ENCODE results near the gene ERAP2. TPM values are rescaled to one million over a fixed set of nuclear protein-coding genes. Genes with fewer than 3 reads are reported as not detected.
A peak's percentile ranks its signal among the peaks of the same experiment; 100 is the strongest.

ERAP2 gene
- total RNA-seq, 2 experiments from 2014 or later, result 57.3 to 60.7 TPM

DNA sequence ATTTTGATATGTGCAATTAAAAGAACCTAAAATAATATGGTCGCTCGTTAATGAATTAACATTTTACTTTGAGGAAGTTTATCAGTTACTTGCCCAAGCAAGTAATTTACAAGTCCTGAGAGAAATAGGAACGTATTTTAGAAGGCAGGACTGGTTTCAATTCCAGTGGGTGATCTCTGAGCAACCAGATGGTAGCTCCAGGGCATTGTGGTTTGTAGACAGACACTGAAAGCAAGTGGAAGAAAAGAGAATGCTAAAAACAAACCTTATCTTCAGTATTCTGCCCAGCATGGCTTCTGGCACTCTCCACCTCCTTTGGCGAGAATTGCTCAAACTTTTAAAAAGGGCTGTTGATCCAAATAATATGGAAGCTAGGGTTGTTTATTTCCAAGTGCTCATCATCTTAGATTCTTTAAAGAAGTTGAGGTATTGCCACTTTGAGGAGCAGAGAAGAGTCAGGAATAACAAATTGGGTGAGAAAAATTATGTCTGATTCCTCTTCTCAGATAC lies 31.8 kb upstream of the ERAP2 start:
- no peak for ATAC-seq
- peaks cover 2% of the 10 kb centered on the region for H3K27me3 Mint-ChIP-seq
- DNase-seq, result no peak
- peaks cover 3% of the 10 kb centered on the region for H3K9me3 Mint-ChIP-seq (ENCODE audit: low read depth)
- ChIA-PET CTCF (interaction anchor here (1.2 kb wide), 1 partner anchor 24 kb away, joined by 6 read pairs; no protein-coding TSS in a partner anchor), POLR2A (no interaction called here)
- H3K27ac Mint-ChIP-seq, result no peak overlapping the region
- no peak overlapping the region for H3K4me3 Mint-ChIP-seq
- peaks cover 4% of the 10 kb centered on the region for H3K4me1 Mint-ChIP-seq
- H3K36me3 Mint-ChIP-seq (ENCODE audit: low read depth), result no peaks in the 10 kb centered on the region
- intact Hi-C loops (cut with DNase I, micrococcal nuclease), result no loop called here

DNA sequence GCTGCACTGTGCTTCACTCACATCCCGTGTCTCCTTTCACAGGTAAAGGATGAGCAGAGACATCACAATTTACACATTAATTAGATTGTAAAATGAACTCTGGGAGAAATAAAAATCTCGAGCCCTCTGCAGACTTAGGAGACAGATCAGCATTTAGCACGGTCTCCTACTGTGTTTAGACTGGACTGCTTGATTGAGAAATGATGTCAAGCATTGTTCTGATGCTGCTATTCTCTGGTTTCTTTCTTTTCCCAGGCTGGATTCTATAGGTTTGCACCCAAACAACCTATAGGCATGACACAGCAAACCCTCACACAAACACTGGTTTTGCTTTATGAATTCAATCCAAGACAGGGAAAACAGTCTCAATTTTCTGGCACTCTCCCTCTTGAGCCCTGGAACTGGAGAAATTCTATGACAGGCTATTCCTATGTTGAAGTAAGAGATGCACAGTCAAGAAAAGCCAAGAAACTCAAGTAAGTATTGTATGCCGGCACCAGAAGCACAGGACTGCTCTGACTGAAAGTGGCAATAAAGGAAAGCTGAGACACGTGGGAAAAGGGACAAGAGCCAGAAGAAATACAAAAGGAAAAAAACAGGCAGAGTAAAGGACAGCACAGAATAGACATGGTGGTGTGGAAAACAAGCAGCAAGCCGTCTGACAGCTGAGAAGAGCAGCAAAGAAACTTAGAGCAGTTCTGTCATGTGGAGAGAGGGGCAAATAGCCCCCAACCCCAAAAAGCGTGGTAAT lies 24.8 kb upstream of the ERAP2 start:
- ChIA-PET POLR2A (no interaction called here), CTCF (no interaction called here)
- Mint-ChIP-seq H3K9me3 (ENCODE audit: low read depth) (peaks cover 3% of the 10 kb centered on the region), H3K4me3 (no peak overlapping the region), H3K27ac (no peak overlapping the region), H3K36me3 (ENCODE audit: low read depth) (no peaks in the 10 kb centered on the region), H3K27me3 (peaks cover 4% of the 10 kb centered on the region), H3K4me1 (no peaks in the 10 kb centered on the region)
- ATAC-seq, result no peak
- intact Hi-C loops (cut with DNase I, micrococcal nuclease), result loop anchor here in 1 of 2 experiments (2.0 kb wide), 1 partner anchor 25 kb away; no protein-coding TSS in a partner anchor
- no peak for DNase-seq

- Mint-ChIP-seq H3K4me1 (no peaks in the 10 kb centered on the region), H3K4me3 (no peak overlapping the region), H3K27me3 (peaks cover 2% of the 10 kb centered on the region), H3K9me3 (ENCODE audit: low read depth) (peaks cover 3% of the 10 kb centered on the region), H3K36me3 (ENCODE audit: low read depth) (no peaks in the 10 kb centered on the region), H3K27ac (no peak overlapping the region)
- ChIA-PET CTCF (no interaction called here), POLR2A (no interaction called here)
- no peak for ATAC-seq
- intact Hi-C loops (cut with DNase I, micrococcal nuclease), result loop anchor here in 1 of 2 experiments (2.0 kb wide), 1 partner anchor 26 kb away; no protein-coding TSS in a partner anchor
- no peak for DNase-seq
Observed at GRCh38 chr5:96852759-96853158, 23.5 kb upstream of the ERAP2 start.

GRCh38 chr5:96854067-96854466 lies 22.2 kb upstream of the ERAP2 start:
- POLR2A ChIA-PET, result no interaction called here
- no peak overlapping the region for H3K27ac Mint-ChIP-seq
- H3K4me1 Mint-ChIP-seq, result no peaks in the 10 kb centered on the region
- H3K9me3 Mint-ChIP-seq (ENCODE audit: low read depth), result peaks cover 3% of the 10 kb centered on the region
- CTCF ChIA-PET, result interaction anchor here (0.8 to 1.1 kb wide), 2 partner anchors 15 kb away, joined by 3 to 4 read pairs; no protein-coding TSS in a partner anchor
- intact Hi-C loops (cut with DNase I, micrococcal nuclease), result no loop called here
- H3K27me3 Mint-ChIP-seq, result peaks cover 2% of the 10 kb centered on the region
- H3K36me3 Mint-ChIP-seq (ENCODE audit: low read depth), result no peaks in the 10 kb centered on the region
- DNase-seq (no peak), ATAC-seq (no peak)
- no peak overlapping the region for H3K4me3 Mint-ChIP-seq

DNA sequence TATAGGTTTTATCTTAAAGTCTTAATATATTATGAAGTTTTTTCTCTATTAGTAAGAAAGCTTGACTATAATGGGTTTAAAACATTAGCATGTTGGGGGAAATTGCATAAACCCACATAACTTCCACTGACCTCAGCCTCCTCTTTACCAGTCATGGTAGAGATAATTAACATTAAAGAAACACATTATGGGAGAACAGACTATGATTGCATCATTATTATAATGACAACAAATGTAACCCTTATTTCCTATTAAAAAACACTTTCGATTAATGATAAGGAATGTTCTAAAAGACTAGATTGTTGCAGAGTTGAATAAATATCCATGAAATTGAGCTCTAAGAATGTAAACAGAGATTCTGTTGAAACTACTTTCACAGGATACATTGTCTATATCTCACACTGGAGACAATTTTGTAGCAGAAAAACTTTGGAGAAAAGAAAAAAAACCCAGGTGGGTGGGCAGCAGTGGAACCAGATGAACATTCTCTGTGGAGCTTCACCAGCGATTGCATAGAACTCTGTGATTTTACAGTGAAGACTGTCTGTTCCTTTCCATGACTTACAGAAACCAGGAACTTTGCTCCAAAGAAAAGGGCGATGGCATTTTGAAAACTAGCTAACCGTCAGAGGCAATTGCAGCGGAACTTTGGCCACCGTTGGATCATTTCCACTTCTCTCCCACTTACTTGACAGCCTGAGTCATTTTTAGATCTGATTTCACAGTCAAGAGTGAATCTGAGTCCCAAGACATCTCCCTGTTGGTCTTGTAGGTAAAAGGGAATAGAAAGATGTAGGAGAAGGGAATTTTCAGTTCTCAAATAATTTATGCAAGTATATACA lies 21.0 kb upstream of the ERAP2 start:
- Mint-ChIP-seq H3K36me3 (ENCODE audit: low read depth) (no peaks in the 10 kb centered on the region), H3K9me3 (ENCODE audit: low read depth) (no peaks in the 10 kb centered on the region), H3K4me3 (no peak overlapping the region), H3K4me1 (no peaks in the 10 kb centered on the region), H3K27me3 (peaks cover 2% of the 10 kb centered on the region), H3K27ac (no peak overlapping the region)
- no peak for ATAC-seq
- POLR2A ChIA-PET, result no interaction called here
- CTCF ChIA-PET, result interaction anchor here (1.1 to 1.6 kb wide), 2 partner anchors 14 to 306 kb away, joined by 4 read pairs; no protein-coding TSS in a partner anchor
- intact Hi-C loops (cut with DNase I, micrococcal nuclease), result no loop called here
- DNase-seq, result no peak

- POLR2A ChIA-PET, result no interaction called here
Observed at GRCh38 chr5:96856371-96856770, 19.9 kb upstream of the ERAP2 start.

GRCh38 chr5:96857454-96857853 lies 18.8 kb upstream of the ERAP2 start:
- DNase-seq (no peak), ATAC-seq (no peak)
- H3K36me3 Mint-ChIP-seq (ENCODE audit: low read depth), result no peaks in the 10 kb centered on the region
- intact Hi-C loops (cut with DNase I, micrococcal nuclease), result no loop called here
- no peaks in the 10 kb centered on the region for H3K4me1 Mint-ChIP-seq
- no peaks in the 10 kb centered on the region for H3K27me3 Mint-ChIP-seq
- CTCF ChIA-PET, result interaction anchor here (0.6 to 1.0 kb wide), 3 partner anchors 9 to 239 kb away, joined by 3 to 4 read pairs (median 3); no protein-coding TSS in a partner anchor
- no peak overlapping the region for H3K27ac Mint-ChIP-seq
- POLR2A ChIA-PET, result no interaction called here
- H3K9me3 Mint-ChIP-seq (ENCODE audit: low read depth), result no peaks in the 10 kb centered on the region
- H3K4me3 Mint-ChIP-seq, result no peak overlapping the region

More at GRCh38 chr5:96856371-96856770, 19.9 kb upstream of the ERAP2 start:
- Mint-ChIP-seq H3K4me1 (no peaks in the 10 kb centered on the region), H3K4me3 (no peak overlapping the region), H3K27ac (no peak overlapping the region), H3K27me3 (peaks cover 2% of the 10 kb centered on the region), H3K9me3 (ENCODE audit: low read depth) (no peaks in the 10 kb centered on the region), H3K36me3 (ENCODE audit: low read depth) (no peaks in the 10 kb centered on the region)
- DNase-seq (no peak), ATAC-seq (no peak)
- intact Hi-C loops (cut with DNase I, micrococcal nuclease), result no loop called here
- CTCF ChIA-PET, result interaction anchor here (0.6 kb wide), 1 partner anchor 103 kb away, joined by 3 read pairs; no protein-coding TSS in a partner anchor

- Mint-ChIP-seq H3K27me3 (no peaks in the 10 kb centered on the region), H3K36me3 (ENCODE audit: low read depth) (no peaks in the 10 kb centered on the region), H3K27ac (no peak overlapping the region), H3K4me3 (no peak overlapping the region), H3K4me1 (peaks cover 5% of the 10 kb centered on the region), H3K9me3 (ENCODE audit: low read depth) (no peaks in the 10 kb centered on the region)
- ChIA-PET POLR2A (no interaction called here), CTCF (interaction anchor here (0.6 to 1.0 kb wide), 3 partner anchors 9 to 240 kb away, joined by 3 to 4 read pairs (median 3); no protein-coding TSS in a partner anchor)
- no peak for DNase-seq
- ATAC-seq, result no peak
- intact Hi-C loops (cut with DNase I, micrococcal nuclease), result no loop called here
Observed at GRCh38 chr5:96857924-96858323, 18.4 kb upstream of the ERAP2 start.

- ATAC-seq (no peak), DNase-seq (no peak)
- ChIA-PET POLR2A (interaction anchor here (0.9 kb wide), 1 partner anchor 53 kb away, joined by 3 read pairs; no protein-coding TSS in a partner anchor), CTCF (no interaction called here)
- Mint-ChIP-seq H3K4me1 (peaks cover 19% of the 10 kb centered on the region), H3K27ac (no peak overlapping the region), H3K4me3 (no peak overlapping the region), H3K9me3 (ENCODE audit: low read depth) (no peaks in the 10 kb centered on the region), H3K27me3 (no peaks in the 10 kb centered on the region), H3K36me3 (ENCODE audit: low read depth) (no peaks in the 10 kb centered on the region)
- intact Hi-C loops (cut with DNase I, micrococcal nuclease), result no loop called here
Observed at GRCh38 chr5:96859375-96859774, 16.9 kb upstream of the ERAP2 start.

- Mint-ChIP-seq H3K4me3 (no peak overlapping the region), H3K27ac (no peak overlapping the region), H3K27me3 (peaks cover 1% of the 10 kb centered on the region), H3K36me3 (ENCODE audit: low read depth) (no peaks in the 10 kb centered on the region), H3K4me1 (peaks cover 21% of the 10 kb centered on the region), H3K9me3 (ENCODE audit: low read depth) (no peaks in the 10 kb centered on the region)
- DNase-seq (no peak), ATAC-seq (no peak)
- ChIA-PET POLR2A (no interaction called here), CTCF (interaction anchor here (1.0 to 1.9 kb wide), 4 partner anchors 55 to 300 kb away, joined by 3 to 6 read pairs (median 4); partner anchors contain the start of gene LIX1)
- intact Hi-C loops (cut with DNase I, micrococcal nuclease), result no loop called here
Observed at GRCh38 chr5:96861076-96861475, 15.2 kb upstream of the ERAP2 start.

DNA sequence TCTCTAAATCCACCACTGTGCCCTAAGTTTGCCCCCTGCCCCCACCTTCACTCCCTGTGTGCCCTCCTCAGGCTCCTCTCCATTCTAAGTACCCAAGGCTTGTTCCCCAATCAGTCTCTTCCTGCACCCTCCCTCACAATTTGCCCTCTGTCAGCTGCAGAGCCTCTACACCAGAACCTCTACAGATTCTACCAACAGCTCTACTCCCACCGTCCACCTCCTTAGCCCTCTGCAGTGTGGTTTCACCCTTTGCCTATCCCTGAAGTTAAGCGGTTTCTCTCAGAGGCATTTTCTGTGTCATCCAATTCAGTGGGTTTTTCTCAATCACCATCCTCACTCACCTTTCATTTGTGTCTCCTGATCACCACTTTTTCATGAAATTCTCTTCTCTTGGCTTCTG lies 13.2 kb upstream of the ERAP2 start:
- ChIA-PET CTCF (interaction anchor here (0.8 to 9.8 kb wide), 6 partner anchors 9 to 299 kb away, joined by 3 to 160 read pairs (median 3); no protein-coding TSS in a partner anchor), POLR2A (interaction anchor here (1.2 kb wide), 1 partner anchor 73 kb away, joined by 4 read pairs; the partner anchor contains the start of gene LNPEP)
- Mint-ChIP-seq H3K4me1 (peaks cover 21% of the 10 kb centered on the region), H3K27me3 (peaks cover 1% of the 10 kb centered on the region), H3K9me3 (ENCODE audit: low read depth) (no peaks in the 10 kb centered on the region), H3K36me3 (ENCODE audit: low read depth) (no peaks in the 10 kb centered on the region), H3K4me3 (no peak overlapping the region), H3K27ac (no peak overlapping the region)
- DNase-seq, result no peak
- intact Hi-C loops (cut with DNase I, micrococcal nuclease), result no loop called here
- peak; percentile 13 for ATAC-seq

All from activated CD4-positive, alpha-beta T cell treated with anti-CD3 and anti-CD28 coated beads for 36 hours (primary cell).